ENCODE results near the gene CCNB1IP1. TPM values are rescaled to one million over a fixed set of nuclear protein-coding genes. Genes with fewer than 3 reads are reported as not detected.

The CCNB1IP1 gene
- total RNA-seq, 1 experiment from 2014 or later, result 174 TPM

Other genes with a start within 250 kb of the CCNB1IP1 start
- not detected in 2 replicates for gene OR4K17, start 222.5 kb downstream of the CCNB1IP1 start, total RNA-seq (2014; rRNA removed; shearing (Covaris generic))
- gene OR4N5, start 194.5 kb downstream of the CCNB1IP1 start, total RNA-seq (2014; rRNA removed; shearing (Covaris generic)), result not detected in 2 replicates
- not detected in 2 replicates for gene OR11G2, start 142.4 kb downstream of the CCNB1IP1 start, total RNA-seq (2014; rRNA removed; shearing (Covaris generic))
- not detected in 2 replicates for gene OR11H6, start 109.6 kb downstream of the CCNB1IP1 start, total RNA-seq (2014; rRNA removed; shearing (Covaris generic))
- gene OR11H7, start 104.3 kb downstream of the CCNB1IP1 start, total RNA-seq (2014; rRNA removed; shearing (Covaris generic)), result not detected in 2 replicates
- not detected in 2 replicates for gene OR11H4, start 94.0 kb downstream of the CCNB1IP1 start, total RNA-seq (2014; rRNA removed; shearing (Covaris generic))
- gene TTC5, start 27.3 kb downstream of the CCNB1IP1 start, total RNA-seq (2014; rRNA removed; shearing (Covaris generic)), result 13.4 and 15.3 TPM in 2 replicates
- 26.5 and 31.6 TPM in 2 replicates for gene PARP2, start 10.4 kb upstream of the CCNB1IP1 start, total RNA-seq (2014; rRNA removed; shearing (Covaris generic))
- 10.5 and 12.6 TPM in 2 replicates for gene TEP1, start 80.2 kb upstream of the CCNB1IP1 start, total RNA-seq (2014; rRNA removed; shearing (Covaris generic))
- gene KLHL33, start 102.9 kb upstream of the CCNB1IP1 start, total RNA-seq (2014; rRNA removed; shearing (Covaris generic)), result 0.28 TPM in 1 of 2 replicates, not detected in the other
- gene OSGEP, start 121.5 kb upstream of the CCNB1IP1 start, total RNA-seq (2014; rRNA removed; shearing (Covaris generic)), result 58.4 and 62.6 TPM in 2 replicates
- gene APEX1, start 121.9 kb upstream of the CCNB1IP1 start, total RNA-seq (2014; rRNA removed; shearing (Covaris generic)), result 87.1 and 106 TPM in 2 replicates
- gene PIP4P1, start 128.2 kb upstream of the CCNB1IP1 start, total RNA-seq (2014; rRNA removed; shearing (Covaris generic)), result 33.6 and 36.1 TPM in 2 replicates
- gene PNP, start 136.1 kb upstream of the CCNB1IP1 start, total RNA-seq (2014; rRNA removed; shearing (Covaris generic)), result 244 and 255 TPM in 2 replicates
- gene RNASE10, start 172.3 kb upstream of the CCNB1IP1 start, total RNA-seq (2014; rRNA removed; shearing (Covaris generic)), result not detected in 2 replicates
- gene RNASE9, start 227.8 kb upstream of the CCNB1IP1 start, total RNA-seq (2014; rRNA removed; shearing (Covaris generic)), result not detected in 2 replicates